Germinal center (tissue), 1 donor: ENCODE data around the gene ITGA6.

Experiments used
- DNase-seq: peaks from one replicate; pipeline ENCODE4 v3.0.0; 2012; ENCODE audit warnings: mixed read lengths, low spot score

The ITGA6 gene

DNA sequence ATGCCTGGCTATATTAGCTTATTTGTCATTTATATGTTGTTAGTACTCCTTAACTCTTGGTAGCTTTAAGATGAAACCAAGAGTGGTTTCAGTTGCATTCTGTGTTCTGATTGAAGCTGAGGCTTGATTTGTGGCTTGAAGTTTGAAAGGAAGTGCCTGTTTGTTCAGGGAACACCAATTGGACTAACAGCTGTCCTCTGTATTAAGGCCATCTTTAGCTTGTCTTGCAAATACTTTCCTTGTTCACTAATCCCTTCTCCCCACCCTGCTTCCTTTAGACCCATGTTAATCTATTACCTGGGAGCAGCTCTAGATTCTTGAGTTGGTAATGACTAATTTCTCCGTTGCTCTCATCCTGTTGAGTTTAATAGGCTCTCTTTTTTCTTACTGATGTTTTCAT is 13.4 kb downstream of the ITGA6 start:
- no peak for DNase-seq

DNA sequence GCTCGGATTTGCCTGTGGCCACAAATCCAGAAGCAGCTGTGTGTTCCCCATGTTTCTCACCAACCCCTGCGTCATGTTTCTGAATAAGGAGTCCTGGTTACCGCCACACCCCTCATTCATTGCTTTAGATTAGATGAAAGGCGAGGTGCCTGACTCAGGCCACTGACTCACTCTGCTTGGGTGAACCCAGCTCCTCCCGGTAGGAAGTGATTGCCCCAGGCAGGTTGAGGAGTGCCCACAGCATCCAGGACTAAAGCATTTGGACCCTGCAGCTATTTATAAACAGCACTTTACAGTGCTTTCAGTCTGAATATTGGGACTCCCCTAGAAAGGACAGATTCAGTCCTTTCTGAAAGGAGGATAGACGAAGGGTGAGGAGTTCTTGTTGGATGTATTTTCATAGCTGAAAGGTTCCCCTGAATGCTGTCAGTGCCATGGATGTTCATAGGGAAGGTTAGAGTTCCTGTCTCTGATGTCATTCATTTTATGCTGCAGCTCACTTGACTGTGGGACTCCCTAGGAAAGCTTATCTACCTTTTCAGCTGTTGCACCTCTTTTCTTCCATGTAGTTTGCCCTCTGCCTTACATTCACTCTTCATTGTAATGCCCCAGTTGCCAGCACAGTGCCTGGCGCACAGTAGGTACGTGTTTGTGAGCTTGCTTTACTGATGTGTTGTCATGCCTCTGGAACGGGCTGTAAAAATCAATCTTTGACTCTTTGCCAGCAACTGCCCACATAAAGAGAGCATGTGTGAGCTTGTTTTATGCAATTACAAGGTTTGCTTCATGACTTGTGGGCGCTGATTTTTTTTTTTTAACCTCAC is 14.9 kb downstream of the ITGA6 start:
- DNase-seq: no peak

DNA sequence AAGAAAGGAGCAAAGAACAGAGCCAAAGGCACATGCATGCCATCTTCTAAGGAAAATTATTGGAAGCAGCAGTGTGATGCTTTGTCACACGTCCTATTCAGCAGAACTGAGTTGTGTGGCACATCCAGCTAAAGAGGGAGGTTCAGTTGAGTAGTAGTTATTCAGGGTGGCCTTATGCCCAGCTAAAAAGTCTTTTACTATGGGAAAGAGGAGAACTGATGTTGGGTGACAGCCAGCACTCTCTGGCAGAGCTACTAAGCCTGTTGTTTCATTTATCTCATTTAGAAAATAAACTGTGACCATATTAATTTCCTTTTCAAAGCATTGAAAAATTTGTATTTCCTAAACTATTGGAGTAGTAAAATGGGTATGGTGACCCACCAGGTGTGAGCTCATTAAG is 18.5 kb downstream of the ITGA6 start:
- DNase-seq: no peak

DNA sequence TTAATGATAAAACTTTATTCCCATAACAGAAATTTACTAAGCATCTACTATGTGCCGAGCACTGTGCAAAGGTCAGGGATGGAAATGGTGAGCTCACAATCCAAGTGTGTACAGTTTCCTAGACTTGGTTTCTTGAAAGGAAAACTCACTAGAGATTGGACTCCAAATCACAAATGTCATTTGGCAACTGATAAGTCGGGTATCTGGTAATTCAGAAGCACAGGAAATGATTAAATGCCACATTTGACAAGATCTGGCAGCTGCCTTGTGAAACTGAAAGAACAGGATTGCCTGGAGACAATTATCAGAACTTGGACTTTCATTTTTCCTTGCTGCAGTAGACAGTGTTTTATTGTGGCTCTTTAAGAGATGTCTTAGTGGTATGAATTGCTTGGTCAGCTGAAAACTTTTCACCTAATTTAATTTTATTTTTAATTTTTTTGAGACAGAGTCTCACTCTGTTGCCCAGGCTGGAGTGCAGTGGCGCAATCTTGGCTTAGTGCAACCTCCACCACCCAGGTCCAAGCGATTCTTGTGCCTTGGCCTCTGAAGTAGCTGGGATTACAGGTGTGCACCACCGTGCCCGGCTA is 19.2 kb downstream of the ITGA6 start:
- DNase-seq: no peak

DNA sequence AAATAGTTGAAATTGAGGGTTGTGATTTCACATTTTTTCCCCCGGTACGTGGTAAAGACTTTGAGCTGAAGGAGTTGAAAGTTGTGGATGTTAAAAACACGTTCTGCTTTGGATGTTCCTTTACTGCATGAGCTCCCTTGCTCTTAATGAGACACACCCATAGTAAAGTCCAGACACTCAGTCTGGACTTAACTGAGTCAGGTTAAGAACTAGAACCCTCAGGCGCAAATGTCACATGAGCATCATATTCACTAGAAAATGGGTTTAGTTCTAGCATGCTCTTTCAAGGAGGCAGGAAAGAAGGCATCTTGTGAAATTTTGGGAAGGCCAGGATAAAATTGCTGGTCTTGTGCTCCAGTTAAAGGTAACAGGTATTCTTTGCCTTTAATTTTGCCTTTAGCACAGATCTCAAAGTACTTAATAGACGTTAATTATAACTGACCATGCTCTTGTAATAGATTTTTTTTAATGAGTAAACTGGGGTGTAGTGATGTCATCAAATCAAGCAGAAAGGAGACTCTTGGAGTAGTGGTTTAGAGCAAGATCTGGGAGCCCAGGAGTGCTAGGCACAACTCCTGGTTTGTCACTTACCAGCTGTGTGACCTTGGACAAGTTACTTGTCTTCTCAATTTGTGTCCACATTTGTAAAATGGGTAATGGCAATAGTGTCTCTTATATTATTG is 20.6 kb downstream of the ITGA6 start:
- DNase-seq: no peak

DNA sequence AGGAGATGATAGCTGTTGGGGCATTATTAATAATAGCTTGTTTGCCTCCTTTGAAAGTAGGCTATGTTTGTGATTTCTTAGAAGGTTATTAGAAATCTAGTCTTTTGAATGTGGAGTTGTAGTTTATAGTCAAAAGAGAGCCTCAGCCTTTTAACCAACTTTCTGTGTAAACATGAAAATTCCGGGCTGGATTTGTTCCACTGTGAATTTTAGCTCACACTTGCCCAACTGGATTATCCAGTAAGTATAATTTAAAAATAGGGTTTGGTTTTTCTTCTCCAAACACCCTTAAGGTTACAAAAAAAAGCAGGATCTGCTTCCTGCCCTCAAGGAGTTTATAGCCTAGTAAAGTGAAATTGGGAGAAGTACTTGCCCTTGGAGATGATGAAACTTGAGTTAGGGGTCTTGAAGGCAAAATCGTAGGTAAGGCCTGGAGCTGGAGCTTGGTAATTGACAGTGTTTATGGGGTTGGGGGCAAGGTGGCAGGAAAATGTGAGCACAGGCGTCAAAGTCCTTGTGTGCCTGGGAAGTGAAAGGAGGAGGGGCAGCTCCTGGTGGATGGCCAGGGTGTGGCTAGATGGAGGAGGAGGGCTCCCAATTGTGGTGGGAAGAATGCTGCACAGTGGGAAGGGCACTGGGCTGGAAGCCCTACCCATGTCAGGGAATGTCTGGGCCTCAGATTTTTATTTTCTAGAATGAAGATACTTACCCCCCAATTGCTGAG is 21.3 kb downstream of the ITGA6 start:
- DNase-seq: no peak

DNA sequence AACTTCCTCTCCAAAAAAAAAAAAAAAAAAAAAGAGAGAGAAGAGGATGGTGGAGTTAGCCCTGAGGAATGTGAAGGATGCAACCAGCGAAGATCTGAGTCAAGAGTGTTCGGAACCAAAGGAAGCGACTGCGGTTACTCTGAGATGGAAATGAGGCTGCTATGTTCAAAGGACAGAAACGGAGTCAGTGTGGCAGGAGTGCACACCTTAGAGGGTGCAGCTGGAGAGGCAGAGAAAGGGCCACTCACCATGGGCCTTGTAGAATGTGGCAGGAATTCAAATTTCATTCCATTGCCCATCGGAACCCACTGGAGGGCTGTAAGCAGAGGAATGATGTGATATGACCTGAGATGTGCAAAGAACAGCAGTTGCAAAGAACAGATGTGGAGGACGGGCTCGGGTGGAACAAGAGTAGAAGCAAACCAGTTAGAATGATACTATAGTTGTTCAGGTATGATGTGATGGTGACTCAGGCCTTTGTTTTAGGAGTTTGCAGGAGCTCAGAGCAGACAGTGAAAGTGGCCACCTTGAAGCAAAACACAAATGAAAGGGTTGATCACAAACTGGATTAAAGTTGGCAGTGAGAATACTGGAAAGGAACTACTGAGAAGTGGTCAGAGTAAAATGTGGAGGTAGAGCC is 22.6 kb downstream of the ITGA6 start:
- DNase-seq: no peak

DNA sequence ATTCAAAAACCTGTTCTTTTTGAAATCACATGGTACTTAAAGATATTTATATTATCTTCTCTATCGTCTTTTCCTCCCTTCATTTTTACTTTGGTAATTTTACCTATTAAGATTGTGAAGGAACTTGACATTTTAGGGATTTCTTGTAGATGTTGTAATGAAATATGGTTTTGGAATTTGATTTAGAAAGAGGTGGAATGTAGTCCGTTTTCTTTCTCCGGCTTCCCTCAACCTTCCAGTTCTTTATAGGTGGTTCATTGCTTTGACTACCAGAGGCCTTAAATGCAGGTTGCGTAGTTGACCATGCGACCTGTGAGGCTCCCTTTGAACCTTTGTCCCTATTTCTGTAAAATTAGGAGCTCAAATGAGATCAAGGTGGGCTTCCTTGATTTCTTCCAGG is 24.5 kb downstream of the ITGA6 start:
- DNase-seq: no peak

DNA sequence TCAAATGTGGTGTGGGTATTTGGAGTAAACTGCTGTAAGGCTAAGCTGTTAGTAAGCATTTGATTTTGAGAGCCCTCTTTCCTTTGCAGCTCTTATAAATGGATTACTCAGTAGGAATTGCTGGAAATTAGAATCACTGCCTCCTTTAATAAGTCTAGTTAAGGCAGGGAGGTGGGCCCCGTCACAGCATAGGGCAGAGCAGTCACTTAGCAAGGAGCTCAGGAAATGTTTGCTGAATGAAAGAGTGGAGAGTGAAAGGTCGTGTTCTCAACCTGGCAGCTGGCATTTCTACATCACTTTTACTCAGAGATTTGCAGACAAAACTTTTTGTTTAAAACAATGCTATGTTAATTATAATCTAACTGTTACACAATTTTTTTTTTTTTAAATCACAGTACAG is 25.5 kb downstream of the ITGA6 start:
- DNase-seq: no peak

DNA sequence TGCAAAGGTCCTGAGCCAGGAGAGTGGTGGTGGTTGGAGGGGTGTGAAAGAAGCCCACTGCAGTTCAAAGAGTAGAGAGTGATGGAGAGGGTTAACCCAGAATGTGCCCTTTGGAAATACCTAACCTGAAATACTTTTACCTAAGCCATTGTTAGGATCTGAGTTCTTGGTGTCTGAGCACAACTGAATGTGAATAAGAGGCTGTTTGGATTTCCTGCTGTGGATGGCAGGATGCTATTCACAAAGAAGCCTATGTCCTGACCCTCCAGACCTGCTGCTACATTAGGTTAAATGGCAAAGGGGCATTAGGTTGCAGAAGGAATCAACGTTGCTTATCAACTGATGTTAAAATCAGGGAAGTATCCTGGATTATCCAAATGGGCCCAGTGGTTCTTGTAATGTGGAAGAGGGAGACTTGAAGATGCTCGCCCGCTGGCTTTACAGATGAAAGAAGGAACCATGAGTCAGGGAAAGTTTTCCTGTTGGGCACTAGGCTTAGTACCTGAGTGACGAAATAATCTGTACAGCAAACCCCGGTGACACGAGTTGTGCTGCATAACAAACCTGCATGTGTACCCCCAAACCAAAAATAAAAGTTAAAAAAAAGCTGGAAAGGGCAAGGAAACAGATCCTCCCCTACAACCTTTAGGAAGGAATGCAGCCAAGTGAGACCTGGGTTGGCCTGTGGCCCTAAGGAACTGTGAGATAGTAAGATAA is 27.2 kb downstream of the ITGA6 start:
- no peak for DNase-seq

DNA sequence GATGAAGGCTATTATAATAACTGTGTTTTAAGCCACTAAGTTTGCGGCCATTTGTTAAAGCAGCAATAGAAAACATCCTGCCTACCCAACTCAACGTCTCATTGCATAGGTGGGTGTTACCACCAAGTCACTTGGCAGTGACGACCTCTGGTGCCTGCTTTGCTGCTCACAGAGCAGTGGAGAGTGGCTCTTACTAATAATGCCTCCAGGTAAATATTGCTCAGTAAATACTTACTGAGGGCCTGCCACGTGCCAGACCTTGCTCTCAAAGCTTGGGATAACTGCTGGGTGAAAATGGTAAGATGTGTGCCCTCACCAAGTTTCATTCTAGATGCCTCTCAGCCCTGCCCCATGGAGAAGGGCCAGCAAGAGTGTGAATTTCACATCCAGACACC is 27.7 kb downstream of the ITGA6 start:
- DNase-seq: no peak

DNA sequence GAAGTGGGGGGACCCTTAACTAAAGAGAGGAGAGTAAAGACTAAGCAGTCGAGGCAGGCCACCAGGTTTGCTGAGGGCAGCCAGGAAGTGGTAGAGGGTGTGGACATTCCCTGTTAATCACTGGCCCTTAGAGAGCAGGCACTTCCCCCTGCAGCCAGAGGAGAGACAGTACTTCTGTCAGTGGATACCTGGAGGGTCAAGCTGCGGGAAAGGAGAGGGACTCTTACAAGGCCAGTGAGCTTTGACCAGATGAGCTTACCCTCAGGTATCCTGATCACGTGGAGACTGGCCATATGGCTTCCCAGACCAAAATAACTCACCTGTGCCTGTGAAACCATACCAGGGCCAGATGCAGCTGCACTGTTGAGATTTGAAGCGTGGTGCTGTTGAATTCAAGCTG is 28.6 kb downstream of the ITGA6 start:
- DNase-seq: no peak

DNA sequence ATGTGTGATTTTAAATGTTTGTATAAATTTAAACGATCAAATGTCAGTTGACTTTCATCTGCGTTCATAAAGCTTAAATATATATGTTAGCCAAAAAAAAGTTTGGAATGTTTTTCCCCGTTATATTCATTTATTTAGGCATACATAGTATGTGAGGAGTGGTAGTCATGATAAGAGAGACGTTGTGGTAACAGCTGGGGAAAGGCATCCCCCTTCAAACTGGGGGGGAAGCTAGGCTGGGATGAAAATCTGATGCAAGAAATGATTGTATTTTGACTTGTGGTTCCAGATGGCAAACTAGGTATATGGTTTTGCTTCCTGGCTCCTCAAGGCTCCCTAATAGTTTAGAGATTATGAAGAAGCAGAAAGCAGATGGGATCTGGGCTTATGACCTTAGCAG is 30.1 kb downstream of the ITGA6 start:
- no peak for DNase-seq

DNA sequence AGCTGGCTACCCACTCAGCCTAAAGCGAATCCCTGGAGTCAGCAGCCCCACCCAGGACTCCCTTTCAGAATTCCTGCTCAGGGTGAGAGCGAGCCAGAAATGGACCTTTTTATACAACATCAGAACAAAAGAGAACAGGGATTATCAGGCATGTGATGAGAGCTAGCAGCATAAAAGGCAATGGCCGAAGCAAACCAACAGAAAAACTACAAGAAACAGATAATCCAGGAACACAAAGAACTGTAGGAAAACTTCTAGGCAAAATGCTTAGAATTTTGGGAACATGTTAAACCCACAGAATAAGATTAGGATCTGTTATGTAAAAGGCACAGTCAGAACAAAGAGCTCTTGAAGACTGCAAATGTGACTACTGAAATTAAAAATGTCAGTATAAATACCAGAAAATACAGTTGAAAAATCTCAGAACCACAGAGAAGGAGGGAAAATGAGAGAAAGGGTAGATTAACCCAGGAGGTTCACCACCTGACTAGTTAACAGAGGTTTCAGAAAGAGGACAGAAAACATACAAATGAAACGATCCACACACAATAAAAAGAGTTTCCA is 31.3 kb downstream of the ITGA6 start:
- no peak for DNase-seq

DNA sequence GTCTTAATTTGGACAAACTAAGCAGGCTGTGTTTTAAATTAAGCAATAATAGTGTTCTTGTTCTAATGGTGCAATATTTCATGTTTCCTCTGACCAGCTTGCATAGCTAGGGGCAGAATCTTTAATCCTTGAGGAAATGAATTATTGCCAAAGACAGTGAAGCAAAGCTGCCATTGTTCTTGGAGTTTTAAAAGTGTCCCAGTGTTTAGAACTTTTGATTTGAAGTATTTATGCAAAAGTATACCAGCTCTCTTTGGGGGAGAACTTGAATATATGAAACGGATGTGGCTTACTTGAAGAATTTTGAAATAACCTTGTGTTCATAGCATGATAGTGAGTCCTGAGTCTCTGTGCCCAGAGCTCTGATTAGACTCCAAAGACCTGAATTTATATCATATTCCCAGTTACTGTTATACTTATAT is 33.4 kb downstream of the ITGA6 start:
- DNase-seq: no peak

DNA sequence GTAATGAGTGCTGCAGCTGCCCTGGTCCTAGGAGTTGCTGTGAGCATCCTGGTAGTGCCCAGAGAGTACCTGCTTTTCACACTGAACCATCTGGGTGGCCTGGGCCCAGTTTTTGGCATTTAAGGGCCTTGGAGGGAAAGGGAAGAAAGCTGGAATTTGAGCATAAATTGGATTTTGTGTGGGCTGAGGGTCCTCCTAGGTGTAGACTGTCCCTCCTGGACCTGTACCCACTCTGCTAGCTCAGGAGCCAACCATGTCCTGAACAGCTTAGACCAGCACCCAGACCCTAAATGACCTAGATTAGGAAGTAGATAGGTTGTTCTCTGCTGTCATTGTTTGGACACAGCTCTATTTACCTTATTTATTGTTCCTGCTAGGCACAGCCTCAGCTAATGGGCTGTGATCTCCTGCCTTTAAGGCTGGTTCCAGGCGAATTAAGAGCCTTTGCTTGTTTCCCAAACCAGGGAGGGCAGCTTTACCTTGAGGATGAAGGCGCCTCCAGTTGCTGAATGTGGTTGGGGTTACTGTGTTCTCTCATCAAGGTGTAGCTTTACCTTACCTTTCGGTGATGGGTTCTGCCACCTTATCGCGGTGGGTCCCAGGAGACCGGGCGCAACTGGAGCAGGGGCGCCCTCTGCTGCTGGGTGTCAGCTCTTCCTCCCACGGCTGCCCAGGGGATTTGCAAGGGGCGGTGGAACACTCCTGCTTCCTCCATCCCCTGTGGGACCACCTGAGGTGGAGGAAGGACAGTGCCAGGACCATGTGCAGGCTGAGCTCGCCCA is 34.4 kb downstream of the ITGA6 start:
- peak; percentile 62 for DNase-seq

DNA sequence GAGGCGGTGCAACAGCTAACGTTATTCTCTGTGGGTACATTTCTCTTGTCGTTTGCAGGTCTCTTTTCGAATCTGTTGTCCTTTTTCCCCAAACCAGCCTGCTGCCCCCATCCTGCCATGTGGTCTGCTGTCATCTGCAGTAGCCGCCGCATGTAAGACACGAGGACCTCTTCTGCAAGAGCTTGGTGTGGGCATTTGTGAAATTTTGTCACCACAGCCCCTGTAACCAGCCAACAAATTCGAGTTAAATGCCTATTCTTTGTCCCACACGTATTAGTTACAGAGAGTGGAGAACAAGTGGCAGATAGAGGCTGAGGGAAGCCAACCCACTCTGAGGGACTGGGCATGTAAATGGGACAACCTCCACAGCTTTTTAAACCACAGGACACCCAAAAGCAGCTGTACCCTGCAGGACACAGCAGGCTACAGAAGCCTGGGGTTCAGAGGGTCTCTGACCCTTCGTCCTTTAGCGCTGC is 35.0 kb downstream of the ITGA6 start:
- no peak for DNase-seq

DNA sequence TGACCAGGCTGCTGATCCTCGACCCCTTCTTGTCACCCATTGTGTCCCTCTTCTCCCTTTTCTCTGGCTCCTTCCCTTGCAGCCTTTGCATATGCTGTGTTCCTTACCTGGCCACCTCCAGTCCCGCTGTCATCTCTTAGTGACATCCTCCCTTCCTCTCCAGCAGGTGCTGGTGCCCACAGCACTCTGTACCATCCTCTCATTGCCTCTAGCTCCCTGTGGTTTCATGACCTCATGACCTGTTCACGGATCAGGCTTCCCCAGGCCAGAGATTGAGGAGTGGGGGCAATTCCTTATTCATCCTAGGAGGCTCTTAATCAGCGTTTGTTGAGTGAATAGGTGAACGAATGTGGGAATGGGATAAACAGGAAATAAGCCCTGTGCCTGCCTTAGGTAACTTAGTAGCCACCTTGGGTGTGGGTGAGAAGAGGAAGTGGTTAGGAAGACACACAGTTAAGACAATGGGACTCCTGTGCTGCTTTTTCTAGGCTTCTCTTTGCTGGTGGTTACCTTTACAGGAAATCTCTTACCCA is 35.5 kb downstream of the ITGA6 start:
- peak; percentile 11 for DNase-seq

DNA sequence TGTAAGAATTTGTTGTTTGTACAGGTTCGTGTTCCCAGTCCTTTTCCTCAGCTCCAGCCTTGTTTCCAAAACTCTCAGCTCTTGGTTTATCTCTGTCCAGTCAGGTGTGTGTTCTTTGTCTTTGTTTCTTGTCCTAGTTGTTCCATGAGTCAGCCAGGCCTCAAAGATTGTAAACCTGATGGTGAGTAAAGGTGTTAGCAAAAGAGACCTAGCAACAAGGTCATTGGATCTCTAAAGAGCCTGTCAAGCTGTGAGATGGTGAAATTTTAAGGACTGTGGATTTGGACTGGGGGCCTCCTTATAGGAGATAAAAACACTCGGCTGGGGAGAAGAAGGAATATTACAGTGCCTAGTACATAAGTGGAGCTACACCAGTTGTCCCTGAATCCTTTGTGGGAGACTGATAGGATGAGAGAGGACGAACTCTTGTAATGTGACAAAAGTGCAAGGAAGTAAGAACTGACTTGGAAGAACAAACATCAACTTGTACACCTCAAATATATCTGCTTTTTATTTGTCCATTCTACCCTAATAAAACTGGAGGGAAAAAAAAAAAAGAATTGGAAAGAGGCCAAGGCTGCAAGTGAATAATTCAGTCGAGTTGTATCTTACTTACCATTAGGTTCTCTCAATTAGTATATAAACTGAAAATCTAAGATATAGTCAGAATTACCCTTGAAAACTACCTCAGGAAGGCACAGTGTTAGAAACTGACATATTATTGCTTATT is 37.2 kb downstream of the ITGA6 start:
- DNase-seq: no peak
